OCI-LY1 (cell line): Measurements from ENCODE around the gene FAXDC2.

Experiments used
- H2AFZ ChIP-seq: fragments of 200-600 bp; sonication (generic), shearing (Covaris generic); 2 replicates; pipeline ENCODE4 v1.6.0; 2014; ENCODE audit warnings: antibody characterized with exemption, mild to moderate bottlenecking, low read length
- H3F3A ChIP-seq: fragments of 200-600 bp; sonication (generic), shearing (Covaris generic); 2 replicates; pipeline ENCODE4 v1.6.0; 2014; ENCODE audit warnings: mild to moderate bottlenecking, antibody characterized with exemption, low read length, moderate library complexity; ENCODE audit not compliant: insufficient read depth
- H3K27ac ChIP-seq: fragments of 200-600 bp; sonication (generic); 2 replicates; pipeline ENCODE4 v1.5.1; 2014; ENCODE audit warnings: low read length, mixed run types, mild to moderate bottlenecking, low read depth; ENCODE audit not compliant: poor library complexity, severe bottlenecking
- H3K27me3 ChIP-seq: fragments of 200-600 bp; sonication (generic); 2 replicates; pipeline ENCODE4 v1.6.0; 2014; ENCODE audit warnings: antibody characterized with exemption, mild to moderate bottlenecking, low read length, moderate library complexity; ENCODE audit not compliant: insufficient read depth
- H3K36me3 ChIP-seq: fragments of 200-600 bp; sonication (generic); 2 replicates; pipeline ENCODE4 v1.6.1; 2014; ENCODE audit warnings: mild to moderate bottlenecking, antibody characterized with exemption, low read length, moderate library complexity, mixed read lengths; ENCODE audit not compliant: insufficient read depth
- H3K4me1 ChIP-seq: fragments of 200-600 bp; sonication (generic); 2 replicates; pipeline ENCODE4 v1.5.1; 2014; ENCODE audit warnings: mild to moderate bottlenecking, low read length, moderate library complexity; ENCODE audit not compliant: insufficient read depth, severe bottlenecking
- H3K4me2 ChIP-seq: fragments of 200-600 bp; sonication (generic), shearing (Covaris generic); 2 replicates; pipeline ENCODE4 v1.6.1; 2014; ENCODE audit warnings: low read length
- H3K4me3 ChIP-seq: fragments of 200-600 bp; sonication (generic); 2 replicates; pipeline ENCODE4 v1.5.1; 2014; ENCODE audit warnings: low read length, low read depth, mild to moderate bottlenecking, mixed read lengths; ENCODE audit not compliant: poor library complexity, severe bottlenecking
- H3K79me2 ChIP-seq: fragments of 200-600 bp; shearing (Covaris generic); 2 replicates; pipeline ENCODE4 v1.6.1; 2016; ENCODE audit warnings: mixed run types, low read length, mixed read lengths; ENCODE audit not compliant: insufficient read depth
- H3K9ac ChIP-seq: fragments of 200-600 bp; sonication (generic), shearing (Covaris generic); 2 replicates; pipeline ENCODE4 v1.6.1; 2014; ENCODE audit warnings: mild to moderate bottlenecking, low read length, mixed read lengths
- H3K9me2 ChIP-seq: fragments of 200-600 bp; sonication (generic), shearing (Covaris generic); 2 replicates; pipeline ENCODE4 v1.6.1; 2014; ENCODE audit warnings: low read depth, mild to moderate bottlenecking, low read length, mixed read lengths
- H3K9me3 ChIP-seq: fragments of 200-600 bp; shearing (Covaris generic); 2 replicates; pipeline ENCODE4 v1.6.1; 2014; ENCODE audit warnings: low read length, mixed read lengths
- H4K20me1 ChIP-seq: fragments of 200-600 bp; sonication (generic), shearing (Covaris generic); 2 replicates; pipeline ENCODE4 v1.6.0; 2016; ENCODE audit warnings: mild to moderate bottlenecking, low read length; ENCODE audit not compliant: insufficient read depth
- EZH2 ChIP-seq: fragments of 200-600 bp; sonication (generic), shearing (Covaris generic); IDR thresholded peaks from 2 replicates; pipeline ENCODE4 v1.8.0; 2017; ENCODE audit warnings: borderline replicate concordance, mixed run types, mild to moderate bottlenecking, antibody characterized with exemption, low read length, moderate library complexity, mixed read lengths
- TF ChIP-seq, protein P1 (sequence below): fragments of 200-600 bp; sonication (generic), shearing (Covaris generic); IDR thresholded peaks from 2 replicates; pipeline ENCODE4 v1.5.1; 2017; ENCODE audit warnings: mild to moderate bottlenecking, antibody characterized with exemption, low read length, moderate library complexity, mixed read lengths

Gene FAXDC2

DNA sequence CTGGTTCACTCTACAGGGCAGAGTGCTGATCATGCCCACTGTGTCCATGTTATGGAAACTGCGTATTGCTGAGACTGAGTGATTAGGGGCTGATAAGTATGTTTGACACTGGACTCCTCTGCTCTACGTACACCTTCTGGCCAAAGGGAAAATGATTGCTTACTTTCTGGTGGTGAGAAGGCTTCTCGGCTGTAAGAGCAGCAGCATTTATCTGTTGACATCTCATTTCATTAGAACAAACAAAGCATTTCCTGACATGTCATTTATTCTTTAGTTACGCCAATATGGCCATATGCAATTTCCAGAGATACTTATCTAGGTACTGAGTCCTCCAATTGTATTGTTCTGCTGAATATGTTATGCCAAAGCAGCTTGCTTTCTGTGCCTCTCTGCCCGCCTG, 5.6 kb downstream of the FAXDC2 start:
- H3F3A ChIP-seq, result no peaks in the 10 kb centered on the region
- no peaks in the 10 kb centered on the region for H3K79me2 ChIP-seq
- no peaks in the 10 kb centered on the region for H3K36me3 ChIP-seq
- H3K27ac ChIP-seq, result no peak overlapping the region
- TF ChIP-seq, protein P1, sequence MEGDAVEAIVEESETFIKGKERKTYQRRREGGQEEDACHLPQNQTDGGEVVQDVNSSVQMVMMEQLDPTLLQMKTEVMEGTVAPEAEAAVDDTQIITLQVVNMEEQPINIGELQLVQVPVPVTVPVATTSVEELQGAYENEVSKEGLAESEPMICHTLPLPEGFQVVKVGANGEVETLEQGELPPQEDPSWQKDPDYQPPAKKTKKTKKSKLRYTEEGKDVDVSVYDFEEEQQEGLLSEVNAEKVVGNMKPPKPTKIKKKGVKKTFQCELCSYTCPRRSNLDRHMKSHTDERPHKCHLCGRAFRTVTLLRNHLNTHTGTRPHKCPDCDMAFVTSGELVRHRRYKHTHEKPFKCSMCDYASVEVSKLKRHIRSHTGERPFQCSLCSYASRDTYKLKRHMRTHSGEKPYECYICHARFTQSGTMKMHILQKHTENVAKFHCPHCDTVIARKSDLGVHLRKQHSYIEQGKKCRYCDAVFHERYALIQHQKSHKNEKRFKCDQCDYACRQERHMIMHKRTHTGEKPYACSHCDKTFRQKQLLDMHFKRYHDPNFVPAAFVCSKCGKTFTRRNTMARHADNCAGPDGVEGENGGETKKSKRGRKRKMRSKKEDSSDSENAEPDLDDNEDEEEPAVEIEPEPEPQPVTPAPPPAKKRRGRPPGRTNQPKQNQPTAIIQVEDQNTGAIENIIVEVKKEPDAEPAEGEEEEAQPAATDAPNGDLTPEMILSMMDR, result no peak
- no peak for TF ChIP-seq EZH2
- H3K9me2 ChIP-seq, result no peaks in the 10 kb centered on the region
- no peaks in the 10 kb centered on the region for H4K20me1 ChIP-seq
- H2AFZ ChIP-seq, result no peak overlapping the region
- no peaks in the 10 kb centered on the region for H3K27me3 ChIP-seq
- H3K4me1 ChIP-seq, result no peaks in the 10 kb centered on the region
- H3K4me3 ChIP-seq, result no peak overlapping the region
- no peak overlapping the region for H3K4me2 ChIP-seq
- H3K9ac ChIP-seq, result no peak overlapping the region
- no peaks in the 10 kb centered on the region for H3K9me3 ChIP-seq

DNA sequence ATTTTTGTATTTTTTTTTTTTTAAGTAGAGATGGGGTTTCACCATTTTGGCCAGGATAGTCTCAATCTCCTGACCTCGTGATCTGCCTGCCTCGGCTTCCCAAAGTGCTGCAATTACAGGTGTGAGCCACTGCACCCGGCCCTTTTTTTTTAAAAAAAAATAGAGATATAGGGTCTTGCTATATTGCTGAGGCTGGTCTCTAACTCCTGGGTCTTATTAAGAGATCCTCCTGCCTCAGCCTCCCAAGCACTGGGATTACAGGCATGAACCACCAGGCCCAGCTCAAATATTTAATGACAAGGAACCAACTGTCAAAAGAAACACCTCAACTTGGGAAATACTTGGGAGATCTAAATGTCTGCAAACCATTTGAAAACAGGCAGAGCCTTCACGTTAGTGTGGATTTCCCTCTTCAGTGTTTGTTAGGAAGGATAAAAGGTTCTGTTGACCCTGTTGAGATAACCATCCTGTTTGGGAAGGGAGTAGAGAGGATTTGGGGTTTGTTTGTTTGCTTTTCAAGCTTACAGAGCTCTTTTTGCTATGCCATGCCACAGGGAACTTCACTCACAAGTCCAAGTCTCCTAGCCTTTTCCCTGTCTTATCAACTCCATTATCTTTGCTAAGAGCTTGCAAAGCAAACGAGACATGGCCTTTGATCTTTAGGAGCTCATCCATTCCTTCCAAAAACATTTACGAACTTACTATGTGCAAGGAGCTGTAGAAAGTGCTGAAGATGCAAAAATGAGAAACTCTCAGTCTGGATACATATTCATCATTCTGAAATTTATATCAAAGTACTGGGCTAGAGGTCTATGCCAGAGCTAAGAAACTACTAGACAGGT, 7.5 kb downstream of the FAXDC2 start:
- Histone ChIP-seq H3K4me2 (no peak overlapping the region), H3K4me3 (no peak overlapping the region), H3K9ac (no peak overlapping the region), H3K9me3 (no peaks in the 10 kb centered on the region), H3F3A (no peaks in the 10 kb centered on the region), H3K36me3 (no peaks in the 10 kb centered on the region), H3K27me3 (no peaks in the 10 kb centered on the region), H4K20me1 (no peaks in the 10 kb centered on the region), H3K27ac (no peak overlapping the region), H3K9me2 (no peaks in the 10 kb centered on the region), H3K4me1 (no peaks in the 10 kb centered on the region), H2AFZ (no peak overlapping the region), H3K79me2 (no peaks in the 10 kb centered on the region)
- TF ChIP-seq EZH2, result no peak
- TF ChIP-seq, protein P1, result no peak

DNA sequence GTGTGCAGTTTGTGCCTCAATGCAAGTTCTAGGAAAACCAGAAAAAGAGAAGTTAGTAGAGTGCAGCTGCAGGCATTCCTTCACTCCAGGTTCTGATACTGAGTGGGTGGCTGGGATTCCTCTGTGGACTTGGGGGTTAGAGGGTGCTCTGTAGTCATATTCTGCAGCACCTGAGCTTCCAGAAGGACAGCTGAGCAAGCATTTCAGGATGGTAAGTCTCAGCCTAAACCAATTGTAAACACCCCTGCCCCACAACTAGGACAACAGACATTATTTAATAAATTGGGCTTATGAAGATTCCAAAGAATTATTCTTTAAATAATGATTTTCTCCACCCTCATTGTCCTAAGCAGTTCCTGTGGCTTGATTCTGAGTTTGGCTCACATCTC, 9.1 kb downstream of the FAXDC2 start:
- Histone ChIP-seq H3K79me2 (no peaks in the 10 kb centered on the region), H3K4me3 (no peak overlapping the region), H4K20me1 (no peaks in the 10 kb centered on the region), H3F3A (no peaks in the 10 kb centered on the region), H2AFZ (no peak overlapping the region), H3K9ac (no peak overlapping the region), H3K27ac (no peak overlapping the region), H3K27me3 (no peaks in the 10 kb centered on the region), H3K4me1 (no peaks in the 10 kb centered on the region), H3K9me3 (no peaks in the 10 kb centered on the region), H3K36me3 (no peaks in the 10 kb centered on the region), H3K4me2 (no peak overlapping the region), H3K9me2 (no peaks in the 10 kb centered on the region)
- TF ChIP-seq, protein P1, result no peak
- TF ChIP-seq EZH2, result no peak
